Stimulated activated CD8-positive, alpha-beta memory T cell treated with anti-CD3 and anti-CD28 coated beads, Interleukin-4, amount 100 ng/mL, for 48 hours (primary cell): Measurements from ENCODE around the gene CELF1.

Experiments
- DNase-seq: peaks from one replicate; pipeline ENCODE4 v3.0.0-alpha.2; 2020

Gene CELF1

GRCh38 chr11:47507563-47508239 lies 45.2 kb downstream of the CELF1 start:
- no peak for DNase-seq

DNA sequence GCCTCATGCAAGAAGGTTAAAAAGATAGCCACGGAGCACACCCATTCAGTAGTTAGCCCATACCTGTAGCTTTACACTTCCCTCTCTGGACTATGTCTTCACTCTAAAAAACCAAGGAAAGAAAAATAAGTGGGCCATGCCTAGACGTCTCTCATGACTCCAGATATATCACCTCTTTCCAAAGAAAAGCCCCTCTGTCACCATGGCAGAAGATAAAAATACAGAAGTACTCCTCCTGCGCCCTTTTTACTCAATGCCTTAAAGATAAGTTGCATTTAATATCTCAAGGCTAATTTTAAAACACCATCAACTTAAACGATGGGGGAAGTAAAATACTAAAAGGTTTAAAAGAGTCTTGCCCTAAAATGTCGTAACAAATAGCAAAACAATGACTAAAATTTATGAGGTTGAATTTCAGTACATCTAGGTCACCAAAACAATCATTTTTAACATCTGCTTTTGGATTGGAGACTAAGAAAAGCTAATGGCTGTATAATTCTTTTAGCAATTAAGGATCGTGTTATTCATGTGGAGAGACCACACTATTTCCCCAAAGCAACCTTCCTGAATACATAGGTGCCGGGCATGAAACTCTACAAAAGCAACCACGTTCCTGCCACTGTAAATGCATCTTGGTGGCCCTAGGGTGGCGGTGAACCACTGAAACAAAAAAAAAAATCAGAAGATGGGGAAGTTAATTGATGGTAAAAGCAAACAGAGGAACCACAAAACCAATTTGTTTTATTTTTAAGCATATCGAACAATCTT lies 46.0 kb downstream of the CELF1 start:
- no peak for DNase-seq

GRCh38 chr11:47506373-47506772 lies 46.6 kb downstream of the CELF1 start:
- DNase-seq = no peak

- no peak for DNase-seq
These were observed 48.0 kb downstream of the CELF1 start for GRCh38 chr11:47504910-47505309.

- no peak for DNase-seq
These were observed 49.7 kb downstream of the CELF1 start for GRCh38 chr11:47503227-47503626.

- DNase-seq = no peak
These were observed 50.2 kb downstream of the CELF1 start for GRCh38 chr11:47502767-47503166.

DNA sequence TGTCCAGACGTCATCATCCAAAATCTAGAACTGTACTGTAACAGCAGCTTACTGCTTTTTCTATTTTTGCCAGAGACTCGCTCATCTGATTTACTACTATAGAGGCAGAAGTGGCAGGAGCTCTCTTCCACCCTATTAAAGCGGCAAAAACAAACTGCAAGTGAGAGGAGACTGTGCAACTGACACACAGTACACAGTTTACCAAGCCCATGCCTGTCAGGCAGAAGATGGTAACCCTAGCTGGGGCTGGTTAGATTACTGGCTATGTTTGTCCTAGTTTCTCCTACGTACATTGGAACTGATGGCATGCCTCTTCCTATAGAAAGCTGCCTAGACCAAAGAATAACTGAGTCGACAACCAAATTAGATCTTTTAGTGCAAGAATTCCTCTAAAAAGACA lies 51.8 kb downstream of the CELF1 start:
- no peak for DNase-seq

DNA sequence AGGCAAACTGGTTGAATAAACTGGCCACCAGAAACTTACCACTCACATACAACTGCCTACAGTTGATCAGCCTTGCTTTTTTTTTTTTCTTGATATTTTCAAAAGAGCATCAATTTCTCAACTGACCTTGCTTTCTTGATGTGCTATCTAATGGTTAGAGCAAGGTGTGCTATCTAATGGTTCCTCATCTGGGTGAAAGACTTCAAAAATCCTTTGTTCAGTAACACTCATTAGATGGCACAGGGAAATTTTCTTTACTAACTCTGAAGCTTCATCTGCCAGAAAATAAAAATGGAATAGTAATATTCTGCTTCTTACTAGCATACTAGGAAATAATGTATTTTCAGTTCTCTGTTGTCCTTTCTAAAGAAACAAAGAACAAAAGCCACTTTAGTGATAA lies 52.8 kb downstream of the CELF1 start:
- DNase-seq = no peak

DNA sequence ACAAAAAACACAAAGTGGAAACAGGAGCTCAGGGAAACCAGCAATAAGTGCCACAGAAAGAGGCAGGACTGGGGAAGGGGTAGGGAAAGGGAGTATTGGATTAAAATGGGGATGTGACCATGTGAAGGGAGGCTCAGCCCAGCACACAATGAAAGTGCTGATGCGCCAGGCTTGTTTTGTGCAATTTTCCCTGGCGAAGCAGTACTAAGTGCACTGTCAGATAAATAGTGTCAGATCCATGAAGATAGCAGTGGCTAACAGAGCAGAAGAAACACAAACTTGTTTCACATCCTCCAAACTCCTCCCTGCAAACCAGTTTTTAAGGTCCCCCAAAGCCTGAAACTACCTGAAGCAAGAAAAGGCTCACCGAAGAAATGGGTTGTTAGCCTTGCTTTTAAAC lies 53.3 kb downstream of the CELF1 start:
- DNase-seq = no peak

- no peak for DNase-seq
These were observed 53.8 kb downstream of the CELF1 start for GRCh38 chr11:47499161-47499560.

GRCh38 chr11:47498584-47499152 lies 54.3 kb downstream of the CELF1 start:
- DNase-seq = no peak

- DNase-seq = no peak
These were observed 54.8 kb downstream of the CELF1 start for GRCh38 chr11:47498149-47498548.

DNA sequence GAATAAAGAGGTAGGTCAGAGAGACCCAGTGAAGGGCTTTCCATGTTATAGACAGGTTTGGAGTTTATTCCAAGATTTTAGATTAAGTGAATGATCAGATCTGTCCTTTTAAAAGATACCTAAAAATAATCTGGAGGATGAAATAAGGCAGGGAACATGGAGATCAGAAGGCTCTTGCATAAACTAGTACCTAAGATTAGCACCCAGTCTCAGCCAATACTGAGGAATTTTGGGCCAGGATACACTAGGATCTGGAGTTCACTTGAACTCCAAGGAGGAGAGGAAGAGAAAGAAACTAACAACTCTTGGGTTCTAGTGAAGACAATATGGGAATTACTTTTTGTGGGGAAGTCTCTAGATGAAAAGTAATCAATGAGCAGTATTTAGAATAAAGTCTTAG lies 56.1 kb downstream of the CELF1 start:
- DNase-seq = no peak

DNA sequence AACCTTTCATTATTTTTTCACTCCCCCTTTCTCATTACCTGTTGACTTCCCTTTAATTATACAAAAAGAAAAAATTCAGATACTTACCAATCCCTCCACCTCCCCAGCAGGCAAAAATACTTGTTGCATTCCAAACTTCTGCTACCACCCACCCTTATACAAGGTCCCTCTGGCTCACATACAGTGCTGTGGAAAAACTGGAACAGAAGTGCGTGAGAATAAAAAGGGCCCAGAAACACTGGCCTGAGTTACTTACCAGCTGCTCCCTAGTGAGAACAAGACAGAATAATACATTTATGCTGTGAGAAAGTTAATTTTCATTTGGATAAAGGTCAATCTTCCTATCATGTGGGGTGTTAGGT lies 57.1 kb downstream of the CELF1 start:
- DNase-seq = no peak

DNA sequence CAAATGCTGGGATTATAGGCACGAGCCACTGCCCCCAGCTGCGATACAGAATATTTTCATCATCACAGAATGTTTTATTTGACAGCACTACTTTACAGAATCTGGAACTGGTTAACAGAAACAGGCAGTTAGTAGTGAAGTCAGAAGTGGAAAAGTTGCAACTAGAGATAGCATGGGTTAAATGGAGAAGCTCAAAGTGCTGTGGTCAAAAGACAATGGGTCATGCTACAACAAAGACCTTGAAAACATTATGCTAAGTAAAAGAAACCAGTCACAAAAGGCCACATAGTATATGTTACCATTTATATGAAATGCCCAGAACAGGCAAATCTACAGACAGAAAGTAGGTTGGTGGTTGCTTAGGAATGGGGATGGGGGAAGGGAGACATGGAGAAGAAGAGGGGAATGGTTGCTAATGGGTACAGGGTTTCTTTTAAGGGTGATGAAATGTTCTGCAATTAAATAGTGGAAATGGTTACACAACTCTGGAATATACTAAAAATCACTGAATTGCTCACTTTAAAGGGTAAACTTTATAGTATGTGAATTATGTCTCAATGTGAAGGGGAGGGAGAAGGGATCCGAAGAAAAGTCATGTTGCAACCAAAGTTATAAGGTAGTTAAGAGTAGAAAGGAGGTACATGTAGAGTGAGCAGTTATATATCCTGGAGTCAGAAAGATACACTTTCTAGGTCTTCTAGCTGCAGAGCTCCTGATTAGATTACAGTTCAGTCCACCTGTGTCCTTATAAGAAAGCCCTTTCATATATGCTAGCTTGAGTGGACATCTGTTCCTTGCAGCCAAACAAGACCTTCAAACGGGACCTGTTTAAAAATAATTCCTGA lies 57.7 kb downstream of the CELF1 start:
- DNase-seq = no peak

GRCh38 chr11:47489395-47489755 lies 63.6 kb downstream of the CELF1 start:
- DNase-seq = no peak

DNA sequence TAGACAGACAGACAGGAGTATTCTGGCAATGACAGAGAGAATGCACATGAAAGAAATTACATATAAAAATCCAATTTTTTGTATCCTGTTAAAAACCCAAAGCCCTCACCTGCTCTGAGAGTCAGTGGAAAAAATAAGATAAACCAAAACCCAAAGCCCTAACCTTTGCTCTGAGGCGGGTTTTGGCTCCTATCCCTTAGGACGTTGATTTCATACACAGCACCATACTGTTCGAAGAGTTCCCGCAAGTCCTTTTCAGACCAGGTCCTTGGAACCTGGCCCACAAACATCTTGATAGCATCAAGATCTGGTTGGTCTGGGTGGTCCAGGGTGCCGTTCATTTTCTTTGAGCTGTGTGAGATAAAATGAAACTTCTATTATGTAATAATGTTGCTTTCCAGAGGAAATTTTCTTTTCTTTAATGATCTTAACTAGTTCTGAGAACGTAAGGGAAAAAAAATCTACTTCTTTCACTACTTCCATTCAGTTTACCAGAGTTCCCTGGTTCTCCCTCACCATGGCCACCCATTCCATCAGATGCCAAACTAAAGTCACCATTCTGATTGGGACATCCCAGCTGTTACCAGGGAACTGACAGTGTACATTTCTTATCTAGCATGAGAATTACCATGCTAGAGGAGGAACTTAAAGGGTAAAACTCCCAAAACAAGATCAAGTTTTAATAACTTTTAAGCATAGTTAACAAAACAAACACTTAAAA lies 64.1 kb downstream of the CELF1 start:
- DNase-seq = no peak

- DNase-seq = no peak
These were observed 64.8 kb downstream of the CELF1 start for GRCh38 chr11:47488111-47488510.

- DNase-seq = no peak
These were observed 65.5 kb downstream of the CELF1 start for GRCh38 chr11:47487421-47487820.

GRCh38 chr11:47485107-47485506 lies 67.8 kb downstream of the CELF1 start:
- no peak for DNase-seq

GRCh38 chr11:47483457-47483856 lies 69.5 kb downstream of the CELF1 start:
- no peak for DNase-seq

- no peak for DNase-seq
These were observed 72.2 kb downstream of the CELF1 start for GRCh38 chr11:47480762-47481161.
